HepG2 (cell line): ENCODE measurements around the gene AGPAT2. TPM values are rescaled to one million over a fixed set of nuclear protein-coding genes. Genes with fewer than 3 reads are reported as not detected.

Experiments
- GPN1 ChIP-seq: sonication (generic); formaldehyde crosslinking; IDR thresholded peaks from 2 replicates; pipeline ENCODE4 v1.5.1; 2020; ENCODE audit warnings: missing genetic modification reagents, borderline replicate concordance
- HDAC6 ChIP-seq: fragments of 200-600 bp; sonication (generic); IDR thresholded peaks from 2 replicates; pipeline ENCODE4 v1.7.0; 2017; ENCODE audit warnings: mild to moderate bottlenecking, antibody characterized with exemption, low read length, low read depth
- MBNL3 ChIP-seq: fragments of 250-450 bp; sonication (Bioruptor Pico); conservative IDR thresholded peaks from 2 replicates; pipeline ENCODE4 v1.8.0; 2022; ENCODE audit warnings: mild to moderate bottlenecking, inconsistent platforms
- PAWR ChIP-seq: sonication (generic); formaldehyde crosslinking; IDR thresholded peaks from 2 replicates; pipeline ENCODE4 v1.4.0; 2020; ENCODE audit warnings: missing genetic modification reagents, mild to moderate bottlenecking, borderline replicate concordance
- PITX1 ChIP-seq: sonication (generic); formaldehyde crosslinking; IDR thresholded peaks from 2 replicates; pipeline ENCODE4 v1.5.1; 2020; ENCODE audit warnings: mild to moderate bottlenecking, missing genetic modification reagents
- RFX1 ChIP-seq: fragments of 450-650 bp; IDR thresholded peaks from 2 replicates; pipeline ENCODE4 v1.6.1; 2017
- SMAD9 ChIP-seq: sonication (generic); formaldehyde crosslinking; IDR thresholded peaks from 2 replicates; pipeline ENCODE4 v1.5.1; 2020; ENCODE audit warnings: mild to moderate bottlenecking, missing genetic modification reagents
- SMARCE1 ChIP-seq: fragments of 450-650 bp; IDR thresholded peaks from 2 replicates; pipeline ENCODE4 v1.6.1; 2017; ENCODE audit warnings: borderline replicate concordance
- THRA ChIP-seq: sonication (generic); formaldehyde crosslinking; IDR thresholded peaks from 2 replicates; pipeline ENCODE4 v1.4.0; 2020; ENCODE audit warnings: missing genetic modification reagents, borderline replicate concordance
- ZNF136 ChIP-seq: sonication (generic); formaldehyde crosslinking; IDR thresholded peaks from 2 replicates; pipeline ENCODE4 v1.8.1; 2022; ENCODE audit warnings: low read depth, mild to moderate bottlenecking, moderate library complexity, missing genetic modification reagents
- ZNF138 ChIP-seq: sonication (generic); formaldehyde crosslinking; IDR thresholded peaks from 2 replicates; pipeline ENCODE4 v1.5.0; 2020; ENCODE audit warnings: mild to moderate bottlenecking, low read depth, missing genetic modification reagents
- ZNF333 ChIP-seq: sonication (generic); formaldehyde crosslinking; IDR thresholded peaks from 2 replicates; pipeline ENCODE4 v1.4.0; 2020; ENCODE audit warnings: mild to moderate bottlenecking, missing genetic modification reagents, borderline replicate concordance
- ZNF354B ChIP-seq: sonication (generic); formaldehyde crosslinking; IDR thresholded peaks from 2 replicates; pipeline ENCODE4 v1.8.0; 2022; ENCODE audit warnings: mild to moderate bottlenecking, missing genetic modification reagents
- ZNF530 ChIP-seq: sonication (generic); formaldehyde crosslinking; IDR thresholded peaks from 2 replicates; pipeline ENCODE4 v1.5.0; 2020; ENCODE audit warnings: low read depth, mild to moderate bottlenecking, missing genetic modification reagents
- ZNF644 ChIP-seq: IDR thresholded peaks from 2 replicates; pipeline ENCODE4 v1.6.1; 2016; ENCODE audit warnings: low read depth
- ZNF709 ChIP-seq: sonication (generic); formaldehyde crosslinking; IDR thresholded peaks from 2 replicates; pipeline ENCODE4 v1.5.0; 2020; ENCODE audit warnings: mild to moderate bottlenecking, missing genetic modification reagents
- ZNF850 ChIP-seq: sonication (generic); formaldehyde crosslinking; conservative IDR thresholded peaks from 2 replicates; pipeline ENCODE4 v1.9.0; 2021; ENCODE audit warnings: mild to moderate bottlenecking, missing genetic modification reagents
- polyA plus RNA-seq, 8 experiments: library from polyadenylated mRNA; depleted of rRNA in 3 of 8; stranded (reverse) in 7 of 8; unstranded in 1 of 8; fragments of >200 nt; fragmentation: Illumina TruSeq in 4 of 8; extraction: Trizol in 4 of 8; gene quantifications; 2 replicates each; pipeline versions ENCODE4 v1.2.1 to v1.2.3, GENCODE V29; 2011 to 2016; ENCODE audit warnings: low read depth in 4 of 8, missing spikeins in 1 of 8, mixed read lengths in 1 of 8; ENCODE audit not compliant: insufficient read depth in 1 of 8
- total RNA-seq, 5 experiments: library from RNA; depleted of rRNA; stranded (reverse); fragments of >200 nt; fragmentation: Illumina TruSeq; extraction: Trizol; gene quantifications; 2 replicates each; pipeline ENCODE4 v1.2.3, GENCODE V29; 2016; ENCODE audit warnings: low read depth in 1 of 5
- TF ChIP-seq, protein P1 (sequence below): sonication (generic); formaldehyde crosslinking; conservative IDR thresholded peaks from 2 replicates; pipeline ENCODE4 v1.4.0; 2020; ENCODE audit warnings: missing genetic modification reagents
- TF ChIP-seq, protein P2 (sequence below): sonication (generic); formaldehyde crosslinking; IDR thresholded peaks from 2 replicates; pipeline ENCODE4 v1.4.0; 2020; ENCODE audit warnings: missing genetic modification reagents

AGPAT2 gene
- total and polyA plus RNA-seq, 2 of the 13 experiments (the other 11 are each of a cell fraction or from before 2014, with no cell fraction given): 3.9 to 25.8 TPM

DNA sequence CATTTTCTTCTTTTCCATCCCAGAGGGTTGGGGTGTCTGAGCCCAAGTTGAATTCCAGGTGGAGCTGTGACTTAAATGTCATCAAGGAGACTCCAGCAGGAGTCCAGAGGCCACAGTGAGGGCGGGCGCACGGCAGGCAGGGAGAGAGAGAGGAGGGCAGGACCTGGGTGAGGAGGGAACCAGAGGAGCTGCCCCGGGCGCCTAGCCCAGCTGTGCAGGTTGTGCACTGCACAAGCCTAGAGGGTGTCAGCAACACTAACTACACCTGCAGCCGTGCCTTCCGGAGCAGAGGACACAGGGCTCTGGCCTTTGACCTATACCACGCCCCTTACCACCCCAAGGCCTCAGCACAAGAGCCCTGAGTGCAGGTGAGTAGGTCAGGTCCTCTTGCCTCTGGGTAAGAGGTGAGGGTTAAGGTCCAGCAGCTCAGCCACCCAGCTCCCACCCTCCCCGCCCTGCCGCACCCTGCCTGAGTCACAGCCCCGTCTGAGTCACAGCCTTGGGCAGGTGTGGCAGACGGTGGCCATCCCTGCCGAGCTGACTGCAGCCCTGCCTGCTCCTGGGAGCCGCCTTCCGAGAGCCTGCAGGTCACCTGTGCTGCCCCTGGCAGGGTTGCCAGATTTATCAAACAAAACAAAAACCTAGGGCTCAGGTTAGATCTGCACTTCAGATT, 6.4 kb upstream of the AGPAT2 start (continued):
- TF ChIP-seq, protein P1, sequence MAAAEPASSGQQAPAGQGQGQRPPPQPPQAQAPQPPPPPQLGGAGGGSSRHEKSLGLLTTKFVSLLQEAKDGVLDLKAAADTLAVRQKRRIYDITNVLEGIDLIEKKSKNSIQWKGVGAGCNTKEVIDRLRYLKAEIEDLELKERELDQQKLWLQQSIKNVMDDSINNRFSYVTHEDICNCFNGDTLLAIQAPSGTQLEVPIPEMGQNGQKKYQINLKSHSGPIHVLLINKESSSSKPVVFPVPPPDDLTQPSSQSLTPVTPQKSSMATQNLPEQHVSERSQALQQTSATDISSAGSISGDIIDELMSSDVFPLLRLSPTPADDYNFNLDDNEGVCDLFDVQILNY (CRISPR knock-in tag): no peak
- no peak for TF ChIP-seq ZNF138 (CRISPR knock-in tag)
- no peak for TF ChIP-seq HDAC6
- TF ChIP-seq MBNL3: no peak
- no peak for TF ChIP-seq GPN1 (CRISPR knock-in tag)
- no peak for TF ChIP-seq ZNF709 (CRISPR knock-in tag)
- no peak for TF ChIP-seq ZNF354B (CRISPR knock-in tag)
- no peak for TF ChIP-seq RFX1
- TF ChIP-seq ZNF850 (CRISPR knock-in tag): no peak
- TF ChIP-seq ZNF136 (CRISPR knock-in tag): no peak
- TF ChIP-seq SMAD9: no peak
- no peak for TF ChIP-seq PAWR (CRISPR knock-in tag)
- peak; percentile 86 for TF ChIP-seq PITX1
- peak; percentile 66; the same call in 1 of the 2 replicates for TF ChIP-seq ZNF333 (CRISPR knock-in tag)
- TF ChIP-seq SMARCE1: no peak
- no peak for TF ChIP-seq ZNF644 (CRISPR knock-in tag)
- no peak for TF ChIP-seq ZNF530
- TF ChIP-seq THRA (CRISPR knock-in tag): peak; percentile 37; the same call in 1 of the 2 replicates
- TF ChIP-seq, protein P2, sequence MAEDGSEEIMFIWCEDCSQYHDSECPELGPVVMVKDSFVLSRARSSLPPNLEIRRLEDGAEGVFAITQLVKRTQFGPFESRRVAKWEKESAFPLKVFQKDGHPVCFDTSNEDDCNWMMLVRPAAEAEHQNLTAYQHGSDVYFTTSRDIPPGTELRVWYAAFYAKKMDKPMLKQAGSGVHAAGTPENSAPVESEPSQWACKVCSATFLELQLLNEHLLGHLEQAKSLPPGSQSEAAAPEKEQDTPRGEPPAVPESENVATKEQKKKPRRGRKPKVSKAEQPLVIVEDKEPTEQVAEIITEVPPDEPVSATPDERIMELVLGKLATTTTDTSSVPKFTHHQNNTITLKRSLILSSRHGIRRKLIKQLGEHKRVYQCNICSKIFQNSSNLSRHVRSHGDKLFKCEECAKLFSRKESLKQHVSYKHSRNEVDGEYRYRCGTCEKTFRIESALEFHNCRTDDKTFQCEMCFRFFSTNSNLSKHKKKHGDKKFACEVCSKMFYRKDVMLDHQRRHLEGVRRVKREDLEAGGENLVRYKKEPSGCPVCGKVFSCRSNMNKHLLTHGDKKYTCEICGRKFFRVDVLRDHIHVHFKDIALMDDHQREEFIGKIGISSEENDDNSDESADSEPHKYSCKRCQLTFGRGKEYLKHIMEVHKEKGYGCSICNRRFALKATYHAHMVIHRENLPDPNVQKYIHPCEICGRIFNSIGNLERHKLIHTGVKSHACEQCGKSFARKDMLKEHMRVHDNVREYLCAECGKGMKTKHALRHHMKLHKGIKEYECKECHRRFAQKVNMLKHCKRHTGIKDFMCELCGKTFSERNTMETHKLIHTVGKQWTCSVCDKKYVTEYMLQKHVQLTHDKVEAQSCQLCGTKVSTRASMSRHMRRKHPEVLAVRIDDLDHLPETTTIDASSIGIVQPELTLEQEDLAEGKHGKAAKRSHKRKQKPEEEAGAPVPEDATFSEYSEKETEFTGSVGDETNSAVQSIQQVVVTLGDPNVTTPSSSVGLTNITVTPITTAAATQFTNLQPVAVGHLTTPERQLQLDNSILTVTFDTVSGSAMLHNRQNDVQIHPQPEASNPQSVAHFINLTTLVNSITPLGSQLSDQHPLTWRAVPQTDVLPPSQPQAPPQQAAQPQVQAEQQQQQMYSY (CRISPR knock-in tag): no peak
